HG03039 (cell line): ENCODE results near the gene ADISSP.

Experiments
- ATAC-seq: cut with Tn5 transposase; IDR thresholded peaks from one replicate; pipeline ENCODE4 v1.9.1; 2021; ENCODE audit warnings: mild to moderate bottlenecking, moderate library complexity; ENCODE audit not compliant: unreplicated experiment

The ADISSP gene

DNA sequence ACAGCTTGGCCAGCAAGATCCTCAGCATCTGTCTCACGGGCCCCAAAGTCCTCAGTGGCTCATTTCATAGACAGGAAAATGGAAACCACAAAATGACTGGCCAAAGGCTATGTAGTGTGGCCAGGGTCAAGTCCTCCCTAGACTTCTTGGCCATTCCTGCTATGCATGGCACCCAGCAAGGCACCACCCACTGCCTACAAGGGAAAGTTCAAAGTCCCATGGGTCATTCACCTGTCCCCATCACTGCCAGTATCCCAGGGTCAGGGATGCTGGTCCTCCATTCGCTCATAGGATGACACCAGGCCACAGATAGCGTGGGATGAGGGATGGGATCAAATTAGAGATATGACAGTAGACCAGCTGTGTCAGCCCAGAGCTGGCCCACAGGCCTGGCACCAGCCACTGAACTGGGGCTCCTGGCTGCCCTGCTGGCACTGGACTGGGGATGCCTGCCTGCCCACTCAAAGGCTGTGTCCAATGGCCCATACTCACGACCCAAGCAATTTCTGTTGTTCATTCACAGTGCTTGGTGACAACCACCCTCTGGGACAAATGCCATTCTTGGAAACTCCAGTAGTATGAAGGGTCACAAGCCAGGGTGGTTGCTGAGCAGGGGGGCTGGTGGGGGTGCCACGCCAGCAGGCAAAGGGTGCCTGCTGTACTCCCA is 11.6 kb downstream of the ADISSP start:
- ATAC-seq: no peak

DNA sequence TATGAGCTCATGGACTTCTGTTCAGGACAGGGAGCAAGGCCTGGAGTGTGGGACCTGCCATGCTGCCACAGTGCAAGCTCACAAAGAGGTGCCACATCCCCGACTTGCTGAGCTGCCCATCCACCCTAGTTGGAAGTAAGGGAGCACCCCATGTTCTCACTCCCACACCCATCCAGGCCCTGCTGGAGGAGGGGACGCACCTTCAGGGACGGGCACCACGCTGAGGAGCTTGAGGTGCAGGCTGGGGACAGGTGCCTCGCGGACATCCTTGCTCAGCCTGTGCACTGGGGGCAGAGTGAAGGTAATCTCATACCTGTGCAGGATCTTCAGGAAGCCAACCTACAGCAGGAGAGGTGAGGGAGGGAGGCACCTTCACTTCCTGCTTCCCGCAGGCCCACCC is 12.3 kb downstream of the ADISSP start:
- ATAC-seq: no peak

DNA sequence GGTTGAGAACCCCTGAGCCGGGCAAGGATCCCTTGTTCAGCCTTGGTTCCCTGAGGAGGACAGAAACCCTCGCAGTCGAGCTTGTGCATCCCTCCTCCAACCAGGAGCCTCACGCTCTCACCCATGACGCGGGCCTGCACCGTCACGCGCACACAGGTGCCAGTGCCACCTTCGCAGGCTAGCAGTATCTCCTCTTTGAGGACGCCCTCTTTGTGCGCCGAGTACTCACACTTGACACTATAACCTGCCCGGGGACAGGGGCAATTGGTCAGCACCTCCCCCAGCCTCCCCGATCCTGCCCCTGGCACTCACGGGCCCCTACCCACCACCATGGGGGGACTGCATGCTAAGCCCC is 13.3 kb downstream of the ADISSP start:
- ATAC-seq: no peak

DNA sequence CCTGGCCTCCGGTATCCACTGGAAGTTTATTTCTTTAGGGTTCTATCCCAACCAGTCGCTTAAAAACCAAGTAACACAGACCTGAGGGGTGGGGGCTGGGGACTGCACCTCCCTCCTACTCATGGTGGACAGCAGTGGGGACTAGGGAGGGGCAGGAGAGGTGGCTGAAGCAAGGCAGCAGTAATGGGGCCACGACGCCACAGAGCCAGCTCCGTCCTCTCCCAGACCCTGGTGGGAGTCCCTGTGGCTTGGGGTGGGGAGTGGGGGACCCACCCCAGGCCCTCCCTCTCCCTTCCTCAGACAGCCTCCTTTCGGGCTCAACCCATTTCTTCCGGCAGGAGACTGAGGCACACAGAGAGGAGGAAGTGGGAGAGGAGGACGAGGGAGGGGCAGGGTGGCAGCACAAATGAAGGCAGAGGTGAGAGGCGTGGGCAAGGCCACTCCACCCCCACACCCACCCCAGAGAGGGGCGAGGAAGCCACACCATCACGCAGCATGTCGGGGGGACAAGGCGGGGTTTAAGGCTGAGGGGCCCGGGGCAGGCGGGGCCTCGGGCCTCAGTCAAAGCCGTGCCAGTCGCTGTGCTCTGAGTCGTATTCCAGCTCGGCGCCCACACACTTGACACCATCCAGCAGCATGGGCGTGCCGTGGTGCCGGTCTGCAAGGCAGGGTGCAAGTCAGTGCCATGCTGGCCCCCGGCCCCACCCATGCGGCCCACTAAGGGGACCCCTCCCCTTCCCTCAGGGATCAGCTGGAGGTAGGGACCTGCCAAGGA is 13.9 kb downstream of the ADISSP start:
- ATAC-seq: no peak

DNA sequence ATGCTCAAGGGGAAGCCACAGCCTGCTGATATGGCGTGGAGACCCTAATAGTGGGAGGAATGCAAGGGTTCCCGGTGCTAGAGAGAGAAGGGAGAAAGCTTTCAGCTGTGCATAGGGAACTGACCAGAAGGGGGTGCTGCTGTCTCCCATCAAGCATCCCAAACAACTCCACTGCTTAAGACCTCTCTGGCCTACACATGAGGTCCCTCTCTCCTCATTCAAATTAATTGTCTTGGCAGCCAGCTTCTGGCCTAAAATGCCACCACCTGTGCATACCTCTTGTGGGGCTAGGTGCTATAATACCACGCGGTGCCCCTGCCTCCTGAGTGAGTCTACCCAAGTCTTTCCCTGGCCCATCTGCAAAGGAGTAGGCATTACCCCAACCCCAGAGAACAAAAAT is 14.5 kb downstream of the ADISSP start:
- no peak for ATAC-seq

DNA sequence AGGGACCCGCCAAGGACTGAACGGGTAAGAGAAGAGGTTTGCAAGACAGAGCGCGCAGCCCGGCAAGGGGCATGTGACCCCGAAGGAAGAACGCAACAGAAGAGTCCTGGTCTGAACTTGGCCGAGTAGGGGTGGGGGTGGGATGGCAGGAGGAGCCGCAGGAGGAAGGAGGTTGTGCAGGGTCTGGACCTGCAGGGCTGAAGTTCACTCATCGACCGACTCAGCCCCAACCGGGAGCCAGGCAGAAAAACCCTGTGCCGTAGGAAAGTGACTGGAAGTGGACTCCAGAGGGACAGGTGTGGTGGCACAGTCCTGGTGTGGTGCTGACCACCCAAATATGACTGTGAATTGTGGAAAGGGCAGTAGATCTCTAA is 15.2 kb downstream of the ADISSP start:
- ATAC-seq: no peak

DNA sequence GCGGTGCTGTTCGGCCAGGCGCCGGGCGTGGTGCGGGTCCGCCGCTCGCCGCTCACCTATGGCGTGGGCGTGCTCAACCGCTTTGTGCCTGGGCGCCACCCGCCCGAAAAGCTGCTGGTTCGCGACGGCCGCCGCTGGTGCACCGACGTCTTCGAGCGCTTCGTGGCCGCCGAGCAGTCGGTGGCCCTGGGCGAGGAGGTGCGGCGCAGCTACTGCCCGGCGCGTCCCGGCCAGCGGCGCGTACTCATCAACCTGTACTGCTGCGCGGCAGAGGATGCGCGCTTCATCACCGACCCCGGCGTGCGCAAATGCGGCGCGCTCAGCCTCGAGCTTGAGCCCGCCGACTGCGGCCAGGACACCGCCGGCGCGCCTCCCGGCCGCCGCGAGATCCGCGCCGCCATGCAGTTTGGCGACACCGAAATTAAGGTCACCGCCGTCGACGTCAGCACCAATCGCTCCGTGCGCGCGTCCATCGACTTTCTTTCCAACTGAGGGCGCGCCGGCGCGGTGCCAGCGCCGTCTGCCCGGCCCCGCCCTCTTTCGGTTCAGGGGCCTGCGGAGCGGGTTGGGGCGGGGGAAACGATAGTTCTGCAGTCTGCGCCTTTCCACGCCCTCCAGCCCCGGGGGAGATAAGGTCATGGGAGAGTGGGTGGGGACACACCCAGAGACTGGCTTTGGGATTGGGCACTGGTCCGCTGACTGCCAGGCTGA is 15.7 kb downstream of the ADISSP start:
- no peak for ATAC-seq

DNA sequence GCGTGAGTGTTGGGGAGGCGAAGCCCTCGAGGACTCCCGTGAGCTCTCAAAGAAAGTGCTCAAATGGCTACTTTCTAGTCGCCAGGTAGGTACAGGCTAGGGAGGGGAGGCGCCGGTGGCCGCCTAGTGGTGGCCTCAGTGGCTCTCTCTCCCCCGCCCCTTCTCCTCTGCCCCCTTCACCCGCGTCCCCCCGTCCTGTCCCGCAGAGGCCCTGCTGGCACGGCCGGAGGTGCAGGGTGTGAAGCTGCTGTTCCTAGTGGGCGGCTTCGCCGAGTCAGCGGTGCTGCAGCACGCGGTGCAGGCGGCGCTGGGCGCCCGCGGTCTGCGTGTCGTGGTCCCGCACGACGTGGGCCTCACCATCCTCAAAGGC is 16.3 kb downstream of the ADISSP start:
- ATAC-seq: no peak

DNA sequence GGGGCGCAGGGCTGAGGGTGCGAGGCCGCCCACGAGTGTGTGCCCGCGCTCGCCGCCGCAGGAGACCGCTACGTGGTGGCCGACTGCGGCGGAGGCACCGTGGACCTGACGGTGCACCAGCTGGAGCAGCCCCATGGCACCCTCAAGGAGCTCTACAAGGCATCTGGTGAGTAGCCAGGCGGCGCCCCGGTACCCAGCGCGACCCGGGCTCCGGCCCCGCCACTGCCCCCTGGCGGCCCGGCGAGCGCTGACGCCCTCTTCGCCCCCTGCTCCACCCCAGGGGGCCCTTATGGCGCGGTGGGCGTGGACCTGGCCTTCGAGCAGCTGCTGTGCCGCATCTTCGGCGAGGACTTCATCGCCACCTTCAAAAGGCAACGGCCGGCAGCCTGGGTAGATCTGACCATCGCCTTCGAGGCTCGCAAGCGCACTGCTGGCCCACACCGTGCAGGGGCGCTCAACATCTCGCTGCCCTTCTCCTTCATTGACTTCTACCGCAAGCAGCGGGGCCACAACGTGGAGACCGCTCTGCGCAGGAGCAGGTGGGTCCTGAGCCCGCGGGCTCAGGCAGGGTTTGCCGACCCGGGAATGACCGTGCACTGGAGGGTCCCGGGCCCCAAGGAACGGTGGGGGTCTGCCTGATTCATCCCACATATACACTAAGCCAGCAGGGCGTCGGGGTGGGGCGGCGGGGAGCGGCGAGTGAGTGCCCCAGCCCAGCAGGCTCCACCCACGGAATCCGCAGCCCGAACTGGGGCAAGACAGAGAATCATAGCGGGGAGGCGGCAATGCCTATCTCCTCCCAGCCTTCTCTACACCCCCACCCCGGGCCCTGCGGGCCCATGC is 17.6 kb downstream of the ADISSP start:
- ATAC-seq: no peak

DNA sequence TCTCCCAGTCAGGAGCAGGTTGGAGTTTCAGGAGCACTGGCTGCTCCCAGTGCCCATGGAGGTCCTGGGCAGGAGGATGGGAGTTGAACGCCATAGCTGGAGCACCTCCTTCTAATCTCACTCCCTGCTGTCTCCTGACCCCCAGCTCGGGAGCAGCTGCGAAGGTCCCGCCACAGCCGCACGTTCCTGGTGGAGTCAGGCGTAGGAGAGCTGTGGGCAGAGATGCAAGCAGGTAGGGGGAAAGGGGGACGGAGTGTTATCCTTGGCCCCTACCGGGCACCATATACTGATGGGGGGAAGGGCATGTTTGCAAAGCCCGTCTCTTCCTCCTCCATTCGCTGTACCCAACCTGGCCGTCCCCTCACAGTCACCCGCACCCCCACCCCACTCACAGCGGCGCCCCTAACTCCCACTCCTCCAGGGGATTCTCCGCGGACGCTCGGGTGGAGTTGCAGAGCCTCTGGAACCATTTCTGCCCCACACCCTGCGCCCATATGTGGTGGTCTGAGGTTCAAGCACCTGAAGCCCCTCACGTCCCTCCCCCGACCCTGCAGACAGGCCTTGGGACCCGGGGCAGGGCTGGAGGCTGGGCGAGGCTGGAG is 18.4 kb downstream of the ADISSP start:
- no peak for ATAC-seq

DNA sequence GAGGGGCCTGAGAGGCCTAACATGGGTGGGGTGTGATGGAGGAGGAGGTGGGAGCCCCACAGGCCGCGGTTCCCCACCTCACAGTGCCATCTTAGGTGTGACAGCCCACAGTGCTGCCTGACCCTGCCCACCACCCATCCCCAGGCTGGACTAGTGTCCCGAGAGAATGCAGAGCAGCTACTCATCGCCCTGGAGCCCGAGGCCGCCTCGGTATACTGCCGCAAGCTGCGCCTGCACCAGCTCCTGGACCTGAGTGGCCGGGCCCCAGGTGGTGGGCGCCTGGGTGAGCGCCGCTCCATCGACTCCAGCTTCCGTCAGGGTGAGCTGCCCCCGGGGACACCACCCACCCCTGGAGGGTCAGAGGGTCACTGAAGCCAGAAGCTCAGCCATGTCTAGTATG is 19.5 kb downstream of the ADISSP start:
- ATAC-seq: no peak

DNA sequence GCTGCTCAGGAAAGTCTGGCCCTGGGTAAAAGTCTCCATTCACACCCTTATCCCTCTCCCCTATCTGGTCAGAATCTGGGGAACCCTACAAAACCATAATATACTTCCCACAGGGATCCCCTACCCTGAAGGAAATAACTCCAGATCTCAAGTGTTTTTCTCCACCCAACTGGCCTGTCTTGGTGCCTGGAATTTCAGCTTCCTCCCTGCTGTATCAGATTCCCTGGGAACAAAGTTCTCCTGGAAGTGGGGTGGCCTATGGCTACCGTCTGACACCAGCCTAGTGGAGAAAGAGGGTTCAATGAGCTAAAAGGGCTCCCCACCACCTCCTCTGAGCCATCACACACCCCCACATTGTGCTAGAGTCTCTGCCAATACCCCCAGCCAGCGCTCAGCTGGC is 20.1 kb downstream of the ADISSP start:
- ATAC-seq: no peak

DNA sequence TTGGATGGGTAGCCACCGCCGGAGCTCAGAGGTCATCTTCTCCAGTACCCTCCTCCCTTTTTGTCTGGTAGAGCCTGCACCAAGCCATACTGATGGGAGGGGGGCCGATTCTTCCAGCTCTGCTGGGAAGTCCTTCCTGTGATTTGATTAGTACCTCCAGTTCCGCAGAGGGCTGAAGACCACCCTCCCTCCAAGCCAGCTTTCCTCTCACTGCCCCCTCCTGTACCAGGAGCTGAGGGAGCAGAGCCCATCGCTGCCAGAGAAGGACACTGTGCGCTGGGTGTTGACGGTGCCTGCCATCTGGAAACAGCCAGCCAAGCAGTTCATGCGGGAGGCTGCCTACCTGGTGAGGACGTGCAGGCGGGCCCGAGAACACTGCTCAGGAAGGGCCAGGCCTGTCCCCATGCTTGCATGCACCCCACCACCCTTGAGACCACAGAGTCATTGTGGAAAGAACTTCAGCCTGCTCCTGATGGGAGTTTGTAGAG is 21.8 kb downstream of the ADISSP start:
- ATAC-seq: no peak

DNA sequence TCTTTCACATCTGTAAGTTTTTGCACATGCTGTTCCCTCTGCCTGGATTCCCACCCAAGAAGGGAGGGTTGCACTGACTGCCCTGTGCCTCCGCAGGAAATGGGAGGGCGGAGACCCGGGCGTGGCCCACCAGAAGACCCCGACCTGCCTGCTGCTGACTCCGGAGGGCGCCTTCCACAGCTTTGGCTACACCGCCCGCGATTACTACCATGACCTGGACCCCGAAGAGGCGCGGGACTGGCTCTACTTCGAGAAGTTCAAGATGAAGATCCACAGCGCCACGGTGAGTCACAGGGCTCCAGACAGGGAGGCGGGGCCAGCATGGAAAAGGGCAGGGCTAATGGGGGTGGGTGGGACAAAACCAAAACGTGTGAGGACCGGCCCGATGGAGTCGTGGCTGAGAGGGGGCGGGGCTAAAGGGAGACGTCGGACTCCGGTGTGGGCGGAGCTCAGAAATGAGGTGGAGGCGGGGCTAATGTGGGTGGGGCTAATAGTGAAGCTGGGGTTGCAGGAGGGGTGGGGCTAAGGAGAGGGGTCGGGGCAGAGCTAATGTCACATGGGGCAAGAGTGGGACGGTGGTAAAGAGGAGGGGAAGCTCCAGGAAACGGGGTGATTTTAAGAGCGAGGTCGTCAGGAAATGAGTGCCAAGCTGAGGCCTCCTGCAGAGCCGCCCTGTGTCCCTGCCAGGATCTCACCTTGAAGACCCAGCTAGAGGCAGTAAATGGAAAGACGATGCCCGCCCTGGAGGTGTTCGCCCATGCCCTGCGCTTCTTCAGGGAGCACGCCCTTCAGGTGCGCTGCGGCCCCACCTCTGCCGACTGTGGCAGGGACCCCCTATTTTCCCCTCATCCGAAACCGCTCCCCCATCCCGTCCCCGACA is 22.5 kb downstream of the ADISSP start:
- ATAC-seq: no peak

DNA sequence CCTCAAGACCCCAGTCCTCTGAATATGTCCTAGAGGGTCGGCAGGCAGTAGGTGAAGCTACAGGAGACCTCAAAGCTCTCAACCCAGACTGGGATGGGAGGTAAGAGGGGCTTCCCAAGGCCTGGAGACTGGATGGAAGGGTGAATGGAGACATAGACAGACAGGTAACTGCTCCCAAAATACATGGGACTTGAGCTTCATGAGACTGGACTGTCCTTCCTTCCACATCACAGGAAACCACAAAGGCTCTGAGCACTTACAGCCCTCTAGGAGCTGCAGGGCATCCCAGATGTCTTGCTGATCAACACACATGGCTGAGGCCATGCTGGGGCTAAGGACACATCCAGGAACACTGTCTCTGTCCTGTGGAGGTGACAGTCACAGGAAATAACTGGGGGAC is 23.5 kb downstream of the ADISSP start:
- ATAC-seq: no peak

DNA sequence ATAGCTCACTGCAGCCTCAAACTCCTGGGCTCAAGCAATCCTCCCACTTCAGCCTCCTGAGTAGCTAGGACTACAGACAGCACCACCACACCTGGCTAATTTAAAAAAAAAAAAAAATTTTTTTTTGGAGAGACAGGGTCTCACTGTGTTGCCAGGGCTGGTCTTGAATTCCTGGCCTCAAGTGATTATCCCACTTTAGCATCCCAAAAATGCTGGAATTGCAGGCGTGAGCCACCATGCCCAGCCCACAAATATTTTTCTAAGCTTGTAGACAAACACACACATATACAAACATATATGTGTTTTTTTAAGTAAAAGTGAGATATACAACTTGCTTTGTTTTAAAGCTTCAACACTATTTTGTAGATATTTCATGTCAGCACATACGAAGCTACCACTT is 24.3 kb downstream of the ADISSP start:
- no peak for ATAC-seq

DNA sequence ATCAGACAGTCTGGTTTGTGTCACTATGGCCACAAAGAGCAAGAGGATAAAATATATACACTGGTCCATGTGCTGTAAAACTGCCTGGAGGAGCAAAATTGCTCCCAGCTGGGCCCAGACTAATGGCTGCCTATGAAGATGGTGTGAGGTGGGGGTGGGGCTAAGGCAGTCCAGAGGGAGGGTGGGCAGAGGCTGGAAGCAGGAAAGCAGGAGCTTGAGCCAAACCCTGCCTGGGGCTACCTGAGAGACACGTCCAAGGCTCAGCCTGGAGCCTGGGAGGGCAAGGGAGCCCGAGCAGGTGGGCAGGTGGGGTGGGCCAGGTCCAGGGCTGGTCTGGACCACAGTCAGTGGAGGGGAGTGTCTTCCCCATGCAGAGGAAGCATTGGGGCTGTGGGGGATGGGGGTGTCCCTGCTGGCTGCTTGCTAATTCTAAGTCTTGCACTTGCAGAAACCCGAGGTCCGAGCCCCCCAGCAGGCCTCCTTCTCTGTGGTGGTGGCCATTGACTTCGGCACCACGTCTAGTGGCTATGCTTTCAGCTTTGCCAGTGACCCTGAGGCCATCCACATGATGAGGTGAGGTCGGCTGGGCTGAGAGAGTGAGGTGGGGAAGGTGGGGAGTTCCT is 25.6 kb downstream of the ADISSP start:
- no peak for ATAC-seq

DNA sequence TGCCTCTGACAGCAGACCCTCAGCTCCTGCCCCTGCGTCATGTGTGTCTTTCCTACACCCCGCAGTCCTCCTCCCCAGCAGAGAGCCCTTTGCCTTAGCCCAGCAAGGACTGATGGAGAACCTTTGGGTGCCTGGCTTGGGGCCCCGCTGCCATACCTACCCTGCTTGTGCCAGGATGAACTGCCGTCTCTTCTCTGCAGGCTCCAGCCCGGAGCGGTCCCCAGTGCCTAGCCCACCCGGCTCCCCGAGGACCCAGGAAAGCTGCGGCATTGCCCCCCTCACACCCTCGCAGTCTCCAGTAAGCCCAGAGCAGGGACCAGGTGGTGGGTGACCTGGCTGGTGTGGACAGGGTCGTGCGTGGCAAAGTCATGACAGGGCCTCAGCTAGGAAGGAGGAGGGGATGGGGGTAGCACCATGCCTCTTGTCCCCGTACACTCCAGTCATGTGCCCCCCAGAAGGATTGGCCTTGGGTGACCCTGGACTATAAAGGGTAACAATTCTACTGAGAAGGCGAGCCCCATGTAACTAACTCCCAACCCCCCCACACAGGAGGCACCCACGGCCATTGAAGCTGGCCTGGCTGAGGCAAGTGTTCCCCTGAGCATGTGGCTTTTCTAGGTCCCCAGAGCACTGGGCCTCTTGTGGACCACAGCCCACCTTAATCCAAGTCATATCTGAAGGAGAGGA is 26.8 kb downstream of the ADISSP start:
- no peak for ATAC-seq

DNA sequence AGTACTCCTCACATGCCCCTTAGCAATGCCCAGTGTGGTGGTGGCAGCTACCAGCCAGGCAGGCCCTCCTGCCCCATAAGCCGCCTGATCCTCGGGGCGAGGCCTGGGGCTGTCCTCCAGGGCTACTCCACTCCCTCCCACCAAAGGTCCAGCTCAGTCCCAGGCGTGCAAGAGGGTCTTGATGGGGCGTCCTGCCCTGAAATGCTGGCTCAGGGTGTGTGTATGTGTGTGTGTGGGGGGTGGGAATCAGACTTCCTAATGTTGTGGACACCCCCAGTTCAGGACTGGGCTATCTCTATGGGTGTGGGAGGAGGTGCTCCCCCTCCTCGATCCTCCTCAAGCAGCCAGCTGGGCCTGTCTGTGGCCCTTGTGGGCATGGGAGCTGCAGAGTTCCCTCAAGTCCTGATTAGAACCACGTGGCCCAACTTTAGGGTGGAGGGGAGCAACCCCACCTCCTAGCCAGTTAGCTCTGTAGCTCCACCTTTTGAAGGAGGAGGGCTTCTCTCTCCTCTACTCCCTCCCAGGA is 27.6 kb downstream of the ADISSP start:
- ATAC-seq: no peak
